ENCODE measurements around the gene GID8. TPM values are rescaled to one million over a fixed set of nuclear protein-coding genes. Genes with fewer than 3 reads are reported as not detected.

Gene GID8
- total and polyA plus RNA-seq, 2 of the 13 experiments (the other 11 are each of a cell fraction or from before 2014, with no cell fraction given): 39.6 to 59.8 TPM

- TF ChIP-seq KIAA2018 (CRISPR knock-in tag; IDR thresholded peaks at IDR 0.05; ENCODE audit: borderline replicate concordance): no peak
- TF ChIP-seq ZNF460 (CRISPR knock-in tag; IDR thresholded peaks at IDR 0.05; ENCODE audit: borderline replicate concordance): no peak
- no peak for TF ChIP-seq ZNF773 (CRISPR knock-in tag; IDR thresholded peaks at IDR 0.05; ENCODE audit: borderline replicate concordance)
- no peak for TF ChIP-seq DPF2 (CRISPR knock-in tag; IDR thresholded peaks at IDR 0.05; ENCODE audit: borderline replicate concordance, low read depth)
- TF ChIP-seq NFKBIZ (CRISPR knock-in tag; IDR thresholded peaks at IDR 0.05): no peak
- TF ChIP-seq ZNF598 (CRISPR knock-in tag; IDR thresholded peaks at IDR 0.05; ENCODE audit: borderline replicate concordance): no peak; the same call in 1 of the 2 replicates
- no peak for TF ChIP-seq GLMP (CRISPR knock-in tag; IDR thresholded peaks at IDR 0.05; ENCODE audit: borderline replicate concordance)
- no peak for TF ChIP-seq KMT2B (CRISPR knock-in tag; IDR thresholded peaks at IDR 0.05)
- TF ChIP-seq ARNT2 (CRISPR knock-in tag; IDR thresholded peaks at IDR 0.05; ENCODE audit: low read depth): no peak
- TF ChIP-seq ZBTB26 (CRISPR knock-in tag; IDR thresholded peaks at IDR 0.05; ENCODE audit: borderline replicate concordance): no peak
- TF ChIP-seq LRRFIP1 (CRISPR knock-in tag; conservative IDR thresholded peaks at IDR 0.05): no peak
- 0 out of 2 replicates have a peak, but pooled peaks have one; percentile 6 for TF ChIP-seq ZNF296 (CRISPR knock-in tag; conservative IDR thresholded peaks at IDR 0.05)
- TF ChIP-seq CTCF (CRISPR knock-in tag; IDR thresholded peaks at IDR 0.05): no peak
- TF ChIP-seq MLLT10 (CRISPR knock-in tag; IDR thresholded peaks at IDR 0.05): no peak
Measured at GRCh38 chr20:62969179-62969760, 31.3 kb downstream of the GID8 start (continued).
